Heart right ventricle (tissue), 16 donors: ENCODE results near the gene OSBPL9. TPM values are rescaled to one million over a fixed set of nuclear protein-coding genes. Genes with fewer than 3 reads are reported as not detected.

Experiments used
- ATAC-seq, 8 donors: fragments of 200-7000 bp; cut with Tn5 transposase; one replicate each; pipeline ENCODE4 v1.9.1; 2020; ENCODE audit warnings: mild to moderate bottlenecking in 8 of 8, moderate library complexity in 8 of 8, moderate number of reproducible peaks in 1 of 8
- DNase-seq, 2 donors: peaks; one replicate each; pipeline ENCODE4 v3.0.0-alpha.2; 2020
- H3K27ac ChIP-seq, 10 donors: fragments of 200-600 bp; sonication (generic) in 2 of 10; one replicate each; pipeline versions ENCODE4 v1.5.0 to v1.8.0; 2020 to 2022; ENCODE audit warnings: mild to moderate bottlenecking in 3 of 10
- H3K27me3 ChIP-seq, 7 donors: fragments of 200-600 bp; one replicate each; pipeline ENCODE4 v1.8.0; 2021 to 2022; ENCODE audit warnings: mild to moderate bottlenecking in 2 of 7
- H3K36me3 ChIP-seq, 9 donors: fragments of 200-600 bp; sonication (generic) in 1 of 9; one replicate each; pipeline versions ENCODE4 v1.5.0 to v1.8.0; 2020 to 2022; ENCODE audit warnings: mild to moderate bottlenecking in 2 of 9
- H3K4me1 ChIP-seq, 9 donors: fragments of 200-600 bp; sonication (generic) in 1 of 9; one replicate each; pipeline versions ENCODE4 v1.5.0 to v1.8.0; 2020 to 2022; ENCODE audit warnings: mild to moderate bottlenecking in 4 of 9
- H3K4me3 ChIP-seq, 10 donors: fragments of 200-600 bp; sonication (generic) in 2 of 10; one replicate each; pipeline versions ENCODE4 v1.5.0 to v1.8.0; 2020 to 2022; ENCODE audit warnings: mild to moderate bottlenecking in 7 of 10, moderate library complexity in 2 of 10
- H3K9me3 ChIP-seq, 11 donors: fragments of 200-600 bp in 10 of 11; sonication (generic) in 2 of 11; one replicate each; pipeline versions ENCODE4 v1.5.0 to v1.8.0; 2013 to 2022; ENCODE audit warnings: mild to moderate bottlenecking in 2 of 11, control low read depth in 1 of 11, moderate library complexity in 1 of 11
- WGBS, 2 donors: extraction: QIAGEN DNeasy Blood & Tissue Kit; methylation state at CpG; one replicate each; pipeline ENCODE4 v1.1.7; 2013; ENCODE audit warnings: inconsistent platforms in 1 of 2; 5-methylcytosine and 5-hydroxymethylcytosine counted together
- intact Hi-C, 10 donors: fragments of 100-400 bp; cut with DNase I; formaldehyde crosslinking; loops; one replicate each; pipeline versions ENCODE4 v1.11.1 to v1.14.2; 2022
- polyA plus RNA-seq, 2 donors: library from polyadenylated mRNA; stranded (reverse); fragments of 200-250 nt; gene quantifications; one replicate each; pipeline ENCODE4 v1.2.3, GENCODE V29; 2013
- total RNA-seq, 10 donors: library from RNA; stranded (reverse); fragmentation: NEBNext Ultra II Directional in 3 of 10; extraction: Animal tissue kit (Norgen Biotek cat#: 25700) in 3 of 10; gene quantifications; one replicate each; pipeline versions ENCODE4 v1.2.1 to v1.2.4, GENCODE V29; 2021 to 2023
- TF ChIP-seq, protein P1 (sequence below), 9 donors: fragments of 200-600 bp; sonication (generic) in 2 of 9; IDR thresholded peaks; one replicate each; pipeline versions ENCODE4 v1.5.0 to v1.8.0; 2021 to 2022; ENCODE audit warnings: antibody characterized with exemption in 9 of 9, mild to moderate bottlenecking in 5 of 9, moderate library complexity in 1 of 9
- donor health status: Arrhythmogenic right ventricular cardiomyopathy.
- donor health status: ischemic (EF 13 %, LVEDD 7.1; RV severe dilation, severe dysfunction).
- donor health status: healthy with polysubstance abuse.
- donor health status: DM: no; HTN: yes; CAD: no.
- donor health status: DM: no; HTN: no; CAD: no.
- donor health status: ischemic (EF 25% LVEDD 6.9; RV normal size, moderate dysfunction).
- donor health status: ischemic (EF 25% LVEDD 5.7; RV mildly dilated, moderate dysfunction).
- donor health status: healthy.
- donor health status: DM: yes; HTN: yes; CAD: no.
- donor health status: Ischemic cardiomyopathy.
- donor health status: ischemic (EF 35%, LVEDD 5.7; RV mildly dilated, moderate dysfunction).
- donor health status: nonischemic (EF 11% LVEDD 7.7; RV severe dilation, severe dysfunction).
- donor health status: DM: yes; HTN: yes; CAD: no.
- donor health status: PGD.
- donor health status: ischemic (EF 29% LVEDD 5.4; RV normal size, mild dysfunction).
- donor health status: nonischemic (EF 23%, LVEDD 6.1; RV moderate dilation, normal function).

The OSBPL9 gene
- total and polyA plus RNA-seq, 12 donors, result 32.5 to 82.9 (median 55.6) TPM

DNA sequence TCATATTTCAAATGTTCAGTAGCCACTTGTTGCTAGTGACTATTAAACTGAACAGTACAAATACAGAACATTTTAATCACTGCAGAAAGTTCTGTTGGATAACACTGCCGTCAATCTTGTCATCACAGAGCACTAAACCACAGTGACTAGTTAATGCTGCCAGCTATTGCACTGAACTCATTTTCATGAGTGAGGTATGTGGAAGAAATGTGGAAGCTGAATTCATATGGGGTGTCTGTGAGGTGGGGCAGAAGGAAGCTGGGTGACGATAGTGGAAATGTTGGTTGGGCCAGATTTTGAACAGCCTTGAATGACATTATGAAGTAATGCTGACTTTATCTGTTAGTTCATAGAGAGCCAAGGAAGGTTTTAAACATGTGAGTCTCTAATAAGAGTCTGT is 49.6 kb downstream of the OSBPL9 start:
- H3K27ac ChIP-seq, result peak overlapping the region; percentile 2 to 70 (median 53)
- H3K4me1 ChIP-seq, result peaks cover 21 to 98% (median 66%) of the 10 kb centered on the region in 9 donors
- peak; percentile 41 to 90 (median 78) for ATAC-seq
- peaks cover 0 to 9% (median 0%) of the 10 kb centered on the region in 9 donors for H3K36me3 ChIP-seq
- no peak overlapping the region for H3K4me3 ChIP-seq
- DNase-seq, result peak in 1 of 2 donors; percentile 22
- no peaks in the 10 kb centered on the region for H3K27me3 ChIP-seq
- H3K9me3 ChIP-seq, result no peaks in the 10 kb centered on the region
- 33 to 47% methylated on average over 2 of the region's 2 CpGs for WGBS, 2 donors
- intact Hi-C loops, result loop anchor here in 2 of 10 donors (5.0 kb wide), 1 partner anchor 71 kb away; no protein-coding TSS in a partner anchor
- TF ChIP-seq, protein P1, sequence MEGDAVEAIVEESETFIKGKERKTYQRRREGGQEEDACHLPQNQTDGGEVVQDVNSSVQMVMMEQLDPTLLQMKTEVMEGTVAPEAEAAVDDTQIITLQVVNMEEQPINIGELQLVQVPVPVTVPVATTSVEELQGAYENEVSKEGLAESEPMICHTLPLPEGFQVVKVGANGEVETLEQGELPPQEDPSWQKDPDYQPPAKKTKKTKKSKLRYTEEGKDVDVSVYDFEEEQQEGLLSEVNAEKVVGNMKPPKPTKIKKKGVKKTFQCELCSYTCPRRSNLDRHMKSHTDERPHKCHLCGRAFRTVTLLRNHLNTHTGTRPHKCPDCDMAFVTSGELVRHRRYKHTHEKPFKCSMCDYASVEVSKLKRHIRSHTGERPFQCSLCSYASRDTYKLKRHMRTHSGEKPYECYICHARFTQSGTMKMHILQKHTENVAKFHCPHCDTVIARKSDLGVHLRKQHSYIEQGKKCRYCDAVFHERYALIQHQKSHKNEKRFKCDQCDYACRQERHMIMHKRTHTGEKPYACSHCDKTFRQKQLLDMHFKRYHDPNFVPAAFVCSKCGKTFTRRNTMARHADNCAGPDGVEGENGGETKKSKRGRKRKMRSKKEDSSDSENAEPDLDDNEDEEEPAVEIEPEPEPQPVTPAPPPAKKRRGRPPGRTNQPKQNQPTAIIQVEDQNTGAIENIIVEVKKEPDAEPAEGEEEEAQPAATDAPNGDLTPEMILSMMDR (IDR thresholded peaks at IDR 0.05), result no peak

DNA sequence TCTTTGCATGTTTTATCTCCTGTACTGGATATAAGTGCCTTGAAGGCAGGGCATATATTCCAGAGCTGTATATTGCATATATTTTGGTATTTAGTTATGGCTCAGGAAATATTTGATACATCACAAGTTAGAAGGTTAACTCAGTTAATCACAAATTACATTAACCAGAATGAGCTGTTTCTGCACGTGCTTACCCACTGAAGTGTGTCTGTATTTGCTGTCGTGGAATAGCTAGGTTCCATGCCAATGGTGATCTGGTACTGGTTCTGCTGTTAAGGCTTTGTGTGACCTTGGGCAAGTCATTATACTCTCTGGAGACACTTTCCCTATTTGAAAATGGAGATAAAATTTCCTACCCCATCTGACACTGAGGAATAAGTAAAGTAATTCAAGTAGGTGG is 50.7 kb downstream of the OSBPL9 start:
- H3K4me1 ChIP-seq, result peaks cover 18 to 97% (median 69%) of the 10 kb centered on the region in 9 donors
- intact Hi-C loops, result loop anchor here in 2 of 10 donors (5.0 kb wide), 1 partner anchor 70 kb away; no protein-coding TSS in a partner anchor
- H3K27me3 ChIP-seq, result no peaks in the 10 kb centered on the region
- WGBS, 2 donors, result 69 to 74% methylated on average over 2 of the region's 2 CpGs
- H3K36me3 ChIP-seq, result peaks cover 0 to 9% (median 0%) of the 10 kb centered on the region in 9 donors
- peak overlapping the region in 2 of 10 donors; percentile 66 to 70 for H3K27ac ChIP-seq
- TF ChIP-seq, protein P1 (IDR thresholded peaks at IDR 0.05), result no peak
- DNase-seq (no peak), ATAC-seq (no peak)
- no peak overlapping the region for H3K4me3 ChIP-seq
- no peaks in the 10 kb centered on the region for H3K9me3 ChIP-seq

- 75 to 77% methylated on average over 4 of the region's 4 CpGs for WGBS, 2 donors
- peak overlapping the region in 1 of 10 donors; percentile 1 for H3K27ac ChIP-seq
Measured at GRCh38 chr1:51669272-51669671, 52.4 kb downstream of the OSBPL9 start.

GRCh38 chr1:51669816-51670215 is 52.9 kb downstream of the OSBPL9 start:
- H3K4me1 ChIP-seq, result peaks cover 18 to 76% (median 60%) of the 10 kb centered on the region in 9 donors

More at GRCh38 chr1:51669272-51669671, 52.4 kb downstream of the OSBPL9 start:
- ATAC-seq (no peak), DNase-seq (no peak)
- Histone ChIP-seq H3K4me3 (no peak overlapping the region), H3K4me1 (peaks cover 18 to 81% (median 65%) of the 10 kb centered on the region in 9 donors), H3K36me3 (peaks cover 0 to 9% (median 0%) of the 10 kb centered on the region in 9 donors), H3K27me3 (no peaks in the 10 kb centered on the region), H3K9me3 (no peaks in the 10 kb centered on the region)
- TF ChIP-seq, protein P1 (IDR thresholded peaks at IDR 0.05), result no peak
- intact Hi-C loops, result loop anchor here in 2 of 10 donors (5.0 kb wide), 1 partner anchor 68 kb away; no protein-coding TSS in a partner anchor

More at GRCh38 chr1:51669816-51670215, 52.9 kb downstream of the OSBPL9 start:
- no peak overlapping the region for H3K4me3 ChIP-seq
- no peaks in the 10 kb centered on the region for H3K9me3 ChIP-seq
- ATAC-seq (no peak), DNase-seq (no peak)
- TF ChIP-seq, protein P1 (IDR thresholded peaks at IDR 0.05), result no peak
- H3K27ac ChIP-seq, result peak overlapping the region in 1 of 10 donors; percentile 1
- WGBS, 2 donors, result 93 to 94% methylated on average over 2 of the region's 2 CpGs
- no peaks in the 10 kb centered on the region for H3K27me3 ChIP-seq
- intact Hi-C loops, result loop anchor here in 2 of 10 donors (5.0 kb wide), 1 partner anchor 67 kb away; no protein-coding TSS in a partner anchor
- peaks cover 0 to 9% (median 0%) of the 10 kb centered on the region in 9 donors for H3K36me3 ChIP-seq
